OCI-LY1 (cell line): ENCODE data around the gene ANKRD10.

Experiments used
- H2AFZ ChIP-seq: fragments of 200-600 bp; sonication (generic), shearing (Covaris generic); 2 replicates; pipeline ENCODE4 v1.6.0; 2014; ENCODE audit warnings: antibody characterized with exemption, mild to moderate bottlenecking, low read length
- H3F3A ChIP-seq: fragments of 200-600 bp; sonication (generic), shearing (Covaris generic); 2 replicates; pipeline ENCODE4 v1.6.0; 2014; ENCODE audit warnings: mild to moderate bottlenecking, antibody characterized with exemption, low read length, moderate library complexity; ENCODE audit not compliant: insufficient read depth
- H3K27ac ChIP-seq: fragments of 200-600 bp; sonication (generic); 2 replicates; pipeline ENCODE4 v1.5.1; 2014; ENCODE audit warnings: low read length, mixed run types, mild to moderate bottlenecking, low read depth; ENCODE audit not compliant: poor library complexity, severe bottlenecking
- H3K27me3 ChIP-seq: fragments of 200-600 bp; sonication (generic); 2 replicates; pipeline ENCODE4 v1.6.0; 2014; ENCODE audit warnings: antibody characterized with exemption, mild to moderate bottlenecking, low read length, moderate library complexity; ENCODE audit not compliant: insufficient read depth
- H3K36me3 ChIP-seq: fragments of 200-600 bp; sonication (generic); 2 replicates; pipeline ENCODE4 v1.6.1; 2014; ENCODE audit warnings: mild to moderate bottlenecking, antibody characterized with exemption, low read length, moderate library complexity, mixed read lengths; ENCODE audit not compliant: insufficient read depth
- H3K4me1 ChIP-seq: fragments of 200-600 bp; sonication (generic); 2 replicates; pipeline ENCODE4 v1.5.1; 2014; ENCODE audit warnings: mild to moderate bottlenecking, low read length, moderate library complexity; ENCODE audit not compliant: insufficient read depth, severe bottlenecking
- H3K4me2 ChIP-seq: fragments of 200-600 bp; sonication (generic), shearing (Covaris generic); 2 replicates; pipeline ENCODE4 v1.6.1; 2014; ENCODE audit warnings: low read length
- H3K4me3 ChIP-seq: fragments of 200-600 bp; sonication (generic); 2 replicates; pipeline ENCODE4 v1.5.1; 2014; ENCODE audit warnings: low read length, low read depth, mild to moderate bottlenecking, mixed read lengths; ENCODE audit not compliant: poor library complexity, severe bottlenecking
- H3K79me2 ChIP-seq: fragments of 200-600 bp; shearing (Covaris generic); 2 replicates; pipeline ENCODE4 v1.6.1; 2016; ENCODE audit warnings: mixed run types, low read length, mixed read lengths; ENCODE audit not compliant: insufficient read depth
- H3K9ac ChIP-seq: fragments of 200-600 bp; sonication (generic), shearing (Covaris generic); 2 replicates; pipeline ENCODE4 v1.6.1; 2014; ENCODE audit warnings: mild to moderate bottlenecking, low read length, mixed read lengths
- H3K9me2 ChIP-seq: fragments of 200-600 bp; sonication (generic), shearing (Covaris generic); 2 replicates; pipeline ENCODE4 v1.6.1; 2014; ENCODE audit warnings: low read depth, mild to moderate bottlenecking, low read length, mixed read lengths
- H3K9me3 ChIP-seq: fragments of 200-600 bp; shearing (Covaris generic); 2 replicates; pipeline ENCODE4 v1.6.1; 2014; ENCODE audit warnings: low read length, mixed read lengths
- H4K20me1 ChIP-seq: fragments of 200-600 bp; sonication (generic), shearing (Covaris generic); 2 replicates; pipeline ENCODE4 v1.6.0; 2016; ENCODE audit warnings: mild to moderate bottlenecking, low read length; ENCODE audit not compliant: insufficient read depth
- CTCF ChIP-seq: fragments of 200-600 bp; sonication (generic), shearing (Covaris generic); IDR thresholded peaks from 2 replicates; pipeline ENCODE4 v1.5.1; 2017; ENCODE audit warnings: mild to moderate bottlenecking, antibody characterized with exemption, low read length, moderate library complexity, mixed read lengths
- EZH2 ChIP-seq: fragments of 200-600 bp; sonication (generic), shearing (Covaris generic); IDR thresholded peaks from 2 replicates; pipeline ENCODE4 v1.8.0; 2017; ENCODE audit warnings: borderline replicate concordance, mixed run types, mild to moderate bottlenecking, antibody characterized with exemption, low read length, moderate library complexity, mixed read lengths

ANKRD10 gene

GRCh38 chr13:110850006-110850405, 64.9 kb downstream of the ANKRD10 start:
- no peak overlapping the region for H3K9ac ChIP-seq
- no peaks in the 10 kb centered on the region for H3F3A ChIP-seq
- no peaks in the 10 kb centered on the region for H3K4me1 ChIP-seq
- H3K4me2 ChIP-seq, result no peak overlapping the region
- TF ChIP-seq CTCF (no peak), EZH2 (no peak)
- no peak overlapping the region for H3K4me3 ChIP-seq
- no peaks in the 10 kb centered on the region for H4K20me1 ChIP-seq
- H3K27ac ChIP-seq, result no peak overlapping the region
- H3K9me3 ChIP-seq, result no peaks in the 10 kb centered on the region
- H3K9me2 ChIP-seq, result no peaks in the 10 kb centered on the region
- H2AFZ ChIP-seq, result no peak overlapping the region
- peaks cover 8% of the 10 kb centered on the region; the same call in 1 of the 2 replicates for H3K27me3 ChIP-seq
- no peaks in the 10 kb centered on the region for H3K36me3 ChIP-seq
- H3K79me2 ChIP-seq, result no peaks in the 10 kb centered on the region

- Histone ChIP-seq H3K36me3 (no peaks in the 10 kb centered on the region), H3K4me3 (no peak overlapping the region), H3K4me2 (no peak overlapping the region), H3K27me3 (peaks cover 3% of the 10 kb centered on the region), H3K27ac (no peak overlapping the region), H3K9me3 (no peaks in the 10 kb centered on the region), H3K9ac (no peak overlapping the region), H3F3A (no peaks in the 10 kb centered on the region), H4K20me1 (no peaks in the 10 kb centered on the region), H3K79me2 (no peaks in the 10 kb centered on the region), H3K9me2 (no peaks in the 10 kb centered on the region), H2AFZ (no peak overlapping the region), H3K4me1 (no peaks in the 10 kb centered on the region)
- no peak for TF ChIP-seq EZH2
- TF ChIP-seq CTCF, result no peak
Measured at GRCh38 chr13:110845520-110845919, 69.3 kb downstream of the ANKRD10 start.

- Histone ChIP-seq H3K9ac (no peak overlapping the region), H3K9me3 (no peaks in the 10 kb centered on the region), H4K20me1 (no peaks in the 10 kb centered on the region), H3K4me1 (no peaks in the 10 kb centered on the region), H3F3A (no peaks in the 10 kb centered on the region), H3K36me3 (no peaks in the 10 kb centered on the region), H3K27ac (no peak overlapping the region), H2AFZ (no peak overlapping the region), H3K27me3 (peaks cover 3% of the 10 kb centered on the region), H3K4me2 (no peak overlapping the region), H3K9me2 (no peaks in the 10 kb centered on the region), H3K79me2 (no peaks in the 10 kb centered on the region), H3K4me3 (no peak overlapping the region)
- TF ChIP-seq EZH2 (no peak), CTCF (no peak)
Measured at GRCh38 chr13:110841846-110842245, 73.0 kb downstream of the ANKRD10 start.
